HEK293T (cell line): ENCODE results near the gene SYNM.

Source experiments
- CTCF ChIA-PET: fragments of 350-600 bp; formaldehyde crosslinking; extraction: SDS; loops from one replicate; lab custom pipeline; 2021; ENCODE audit warnings: antibody characterized with exemption, inconsistent platforms; lab: Yijun Ruan, JAX
- POLR2A ChIA-PET: fragments of 350-600 bp; formaldehyde crosslinking; extraction: SDS; loops from one replicate; lab custom pipeline; 2020; ENCODE audit warnings: antibody characterized with exemption, inconsistent platforms; lab: Yijun Ruan, JAX
- DNase-seq: peaks from one replicate; pipeline ENCODE4 v3.0.0; 2012; ENCODE audit warnings: mixed read lengths; ENCODE audit errors: extremely low spot score
- ARNT ChIP-seq: fragments of 450-650 bp; IDR thresholded peaks from 2 replicates; pipeline ENCODE4 v1.6.1; 2017; ENCODE audit warnings: mild to moderate bottlenecking
- BHLHE40 ChIP-seq: fragments of 450-650 bp; IDR thresholded peaks from 2 replicates; pipeline ENCODE4 v1.6.1; 2016; ENCODE audit warnings: mild to moderate bottlenecking, moderate library complexity, borderline replicate concordance
- CTBP1 ChIP-seq: fragments of 450-650 bp; IDR thresholded peaks from 2 replicates; pipeline ENCODE4 v1.6.1; 2016; ENCODE audit warnings: borderline replicate concordance
- ELF4 ChIP-seq: fragments of 450-650 bp; IDR thresholded peaks from 2 replicates; pipeline ENCODE4 v1.6.1; 2017; ENCODE audit warnings: antibody characterized with exemption
- FOXA1 ChIP-seq: fragments of 450-650 bp; IDR thresholded peaks from 2 replicates; pipeline ENCODE4 v1.6.1; 2016; ENCODE audit warnings: mild to moderate bottlenecking
- FOXK2 ChIP-seq: fragments of 450-650 bp; IDR thresholded peaks from 2 replicates; pipeline ENCODE4 v1.6.1; 2016; ENCODE audit warnings: mild to moderate bottlenecking
- FOXM1 ChIP-seq: fragments of 450-650 bp; IDR thresholded peaks from 2 replicates; pipeline ENCODE4 v1.6.1; 2017; ENCODE audit warnings: mild to moderate bottlenecking, borderline replicate concordance
- HDGF ChIP-seq: fragments of 450-650 bp; IDR thresholded peaks from 2 replicates; pipeline ENCODE4 v1.6.1; 2017; ENCODE audit warnings: antibody characterized with exemption, borderline replicate concordance
- L3MBTL2 ChIP-seq: fragments of 450-650 bp; conservative IDR thresholded peaks from 2 replicates; pipeline ENCODE4 v1.6.1; 2016; ENCODE audit warnings: mild to moderate bottlenecking
- LEF1 ChIP-seq: fragments of 450-650 bp; IDR thresholded peaks from 2 replicates; pipeline ENCODE4 v1.6.1; 2017; ENCODE audit warnings: mild to moderate bottlenecking, borderline replicate concordance
- NFRKB ChIP-seq: fragments of 450-650 bp; IDR thresholded peaks from 2 replicates; pipeline ENCODE4 v1.6.1; 2016; ENCODE audit warnings: mild to moderate bottlenecking, moderate library complexity
- PKNOX1 ChIP-seq: fragments of 450-650 bp; IDR thresholded peaks from 2 replicates; pipeline ENCODE4 v1.6.1; 2016
- SP1 ChIP-seq: fragments of 450-650 bp; IDR thresholded peaks from 2 replicates; pipeline ENCODE4 v1.6.1; 2017
- SUZ12 ChIP-seq: fragments of 450-650 bp; IDR thresholded peaks from 2 replicates; pipeline ENCODE4 v1.6.1; 2016; ENCODE audit warnings: mild to moderate bottlenecking
- TARDBP ChIP-seq: fragments of 450-650 bp; IDR thresholded peaks from 2 replicates; pipeline ENCODE4 v1.6.1; 2016
- ZNF384 ChIP-seq: fragments of 450-650 bp; IDR thresholded peaks from 2 replicates; pipeline ENCODE4 v1.6.1; 2016

Gene SYNM

GRCh38 chr15:99099661-99100060, 5.2 kb upstream of the SYNM start:
- no peak for DNase-seq
- no peak for TF ChIP-seq L3MBTL2
- no peak for TF ChIP-seq SP1
- no peak for TF ChIP-seq LEF1
- no peak for TF ChIP-seq FOXK2
- TF ChIP-seq CTBP1 = no peak
- TF ChIP-seq FOXA1 = no peak
- TF ChIP-seq HDGF = no peak
- POLR2A ChIA-PET = no interaction called here
- CTCF ChIA-PET = interaction anchor here (0.6 to 2.5 kb wide), 8 partner anchors 10 to 173 kb away, joined by 3 to 12 read pairs (median 4); no protein-coding TSS in a partner anchor

- 0 out of 2 replicates have a peak, but pooled peaks have one; percentile 14 for TF ChIP-seq ELF4
- no peak for TF ChIP-seq TARDBP
- CTCF ChIA-PET = interaction anchor here (0.5 to 2.5 kb wide), 22 partner anchors 8 to 616 kb away, joined by 3 to 12 read pairs (median 4); no protein-coding TSS in a partner anchor
- POLR2A ChIA-PET = no interaction called here
- DNase-seq = peak; percentile 86
Observed at GRCh38 chr15:99100245-99101173, 4.4 kb upstream of the SYNM start.

- DNase-seq = no peak
- ChIA-PET CTCF (interaction anchor here (0.5 to 2.5 kb wide), 10 partner anchors 12 to 559 kb away, joined by 3 to 12 read pairs (median 4); no protein-coding TSS in a partner anchor), POLR2A (no interaction called here)
- TF ChIP-seq LEF1 = no peak
- TF ChIP-seq L3MBTL2 = no peak
- no peak for TF ChIP-seq TARDBP
- no peak for TF ChIP-seq FOXM1
- no peak for TF ChIP-seq ARNT
Observed at GRCh38 chr15:99101501-99101900, 3.4 kb upstream of the SYNM start.

GRCh38 chr15:99102332-99103235, 2.3 kb upstream of the SYNM start:
- CTCF ChIA-PET = interaction anchor here (0.7 to 0.9 kb wide), 2 partner anchors 10 to 111 kb away, joined by 3 to 4 read pairs; no protein-coding TSS in a partner anchor
- TF ChIP-seq L3MBTL2 (no peak), PKNOX1 (peak; percentile 49; the same call in 1 of the 2 replicates)
- POLR2A ChIA-PET = interaction anchor here (0.6 kb wide), 1 partner anchor 25 kb away, joined by 3 read pairs; no protein-coding TSS in a partner anchor
- no peak for DNase-seq

GRCh38 chr15:99103279-99103678, 1.6 kb upstream of the SYNM start:
- no peak for TF ChIP-seq CTBP1
- peak; percentile 33; the same call in 1 of the 2 replicates for TF ChIP-seq PKNOX1
- no peak for DNase-seq
- ChIA-PET POLR2A (no interaction called here), CTCF (interaction anchor here (0.6 kb wide), 1 partner anchor 120 kb away, joined by 3 read pairs; no protein-coding TSS in a partner anchor)

GRCh38 chr15:99105514-99106341, 848 bp downstream of the SYNM start:
- POLR2A ChIA-PET = interaction anchor here (0.8 to 1.4 kb wide), 4 partner anchors 14 to 599 kb away, joined by 3 to 6 read pairs (median 4); partner anchors contain the start of gene LRRC28
- no peak for DNase-seq
- TF ChIP-seq FOXK2 (no peak), HDGF (no peak), NFRKB (no peak), BHLHE40 (no peak), PKNOX1 (no peak), ZNF384 (no peak), ARNT (no peak), FOXA1 (no peak), SUZ12 (no peak), ELF4 (no peak), TARDBP (no peak), CTBP1 (no peak)
- CTCF ChIA-PET = interaction anchor here (0.5 to 1.5 kb wide), 14 partner anchors 15 to 379 kb away, joined by 3 to 4 read pairs (median 3); no protein-coding TSS in a partner anchor
